ENCODE data around the gene MOB2. TPM values are rescaled to one million over a fixed set of nuclear protein-coding genes. Genes with fewer than 3 reads are reported as not detected.

Gene MOB2
- total and polyA plus RNA-seq, 11 donors, result 27.4 to 61.1 (median 44.7) TPM

DNA sequence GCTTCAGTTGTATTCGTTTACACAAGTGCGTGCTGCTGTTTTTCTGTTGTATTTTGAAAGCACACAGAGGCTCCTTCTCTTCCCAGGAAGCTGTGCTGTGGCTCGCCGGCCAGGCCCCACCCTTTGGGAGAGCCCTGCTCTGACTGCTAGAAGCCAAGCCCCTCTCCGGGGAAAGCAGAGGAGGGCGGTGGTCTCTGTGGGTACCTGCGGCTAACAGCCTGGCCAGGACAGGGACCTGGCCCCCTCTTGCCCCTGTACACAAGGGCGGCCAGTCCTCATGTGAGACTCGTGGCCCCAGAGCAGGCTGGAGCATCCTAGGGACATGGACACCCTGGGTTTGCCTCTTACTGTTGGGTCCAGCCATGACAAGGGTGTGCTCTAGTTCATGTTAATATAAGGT is 14.8 kb downstream of the MOB2 start:
- ATAC-seq, result no peak
- DNase-seq, result peak in 1 of 5 donors; percentile 9
- TF ChIP-seq POLR2A (IDR thresholded peaks at IDR 0.05), result no peak
- TF ChIP-seq, protein P1, sequence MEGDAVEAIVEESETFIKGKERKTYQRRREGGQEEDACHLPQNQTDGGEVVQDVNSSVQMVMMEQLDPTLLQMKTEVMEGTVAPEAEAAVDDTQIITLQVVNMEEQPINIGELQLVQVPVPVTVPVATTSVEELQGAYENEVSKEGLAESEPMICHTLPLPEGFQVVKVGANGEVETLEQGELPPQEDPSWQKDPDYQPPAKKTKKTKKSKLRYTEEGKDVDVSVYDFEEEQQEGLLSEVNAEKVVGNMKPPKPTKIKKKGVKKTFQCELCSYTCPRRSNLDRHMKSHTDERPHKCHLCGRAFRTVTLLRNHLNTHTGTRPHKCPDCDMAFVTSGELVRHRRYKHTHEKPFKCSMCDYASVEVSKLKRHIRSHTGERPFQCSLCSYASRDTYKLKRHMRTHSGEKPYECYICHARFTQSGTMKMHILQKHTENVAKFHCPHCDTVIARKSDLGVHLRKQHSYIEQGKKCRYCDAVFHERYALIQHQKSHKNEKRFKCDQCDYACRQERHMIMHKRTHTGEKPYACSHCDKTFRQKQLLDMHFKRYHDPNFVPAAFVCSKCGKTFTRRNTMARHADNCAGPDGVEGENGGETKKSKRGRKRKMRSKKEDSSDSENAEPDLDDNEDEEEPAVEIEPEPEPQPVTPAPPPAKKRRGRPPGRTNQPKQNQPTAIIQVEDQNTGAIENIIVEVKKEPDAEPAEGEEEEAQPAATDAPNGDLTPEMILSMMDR (IDR thresholded peaks at IDR 0.05), result no peak
- H3K27me3 ChIP-seq, result no peaks in the 10 kb centered on the region
- no peaks in the 10 kb centered on the region for H3K9me3 ChIP-seq
- intact Hi-C loops (cut with DNase I), result no loop called here
- H3K27ac ChIP-seq, result peak overlapping the region in 1 of 12 donors; percentile 11
- peaks cover 0 to 83% (median 74%) of the 10 kb centered on the region in 9 donors for H3K36me3 ChIP-seq
- peaks cover 0 to 14% (median 0%) of the 10 kb centered on the region in 12 donors for H3K4me1 ChIP-seq
- WGBS, 4 donors, result 79 to 90% (median 80%) methylated on average over 8 to 9 of the region's 9 CpGs
- H3K4me3 ChIP-seq, result no peak overlapping the region

DNA sequence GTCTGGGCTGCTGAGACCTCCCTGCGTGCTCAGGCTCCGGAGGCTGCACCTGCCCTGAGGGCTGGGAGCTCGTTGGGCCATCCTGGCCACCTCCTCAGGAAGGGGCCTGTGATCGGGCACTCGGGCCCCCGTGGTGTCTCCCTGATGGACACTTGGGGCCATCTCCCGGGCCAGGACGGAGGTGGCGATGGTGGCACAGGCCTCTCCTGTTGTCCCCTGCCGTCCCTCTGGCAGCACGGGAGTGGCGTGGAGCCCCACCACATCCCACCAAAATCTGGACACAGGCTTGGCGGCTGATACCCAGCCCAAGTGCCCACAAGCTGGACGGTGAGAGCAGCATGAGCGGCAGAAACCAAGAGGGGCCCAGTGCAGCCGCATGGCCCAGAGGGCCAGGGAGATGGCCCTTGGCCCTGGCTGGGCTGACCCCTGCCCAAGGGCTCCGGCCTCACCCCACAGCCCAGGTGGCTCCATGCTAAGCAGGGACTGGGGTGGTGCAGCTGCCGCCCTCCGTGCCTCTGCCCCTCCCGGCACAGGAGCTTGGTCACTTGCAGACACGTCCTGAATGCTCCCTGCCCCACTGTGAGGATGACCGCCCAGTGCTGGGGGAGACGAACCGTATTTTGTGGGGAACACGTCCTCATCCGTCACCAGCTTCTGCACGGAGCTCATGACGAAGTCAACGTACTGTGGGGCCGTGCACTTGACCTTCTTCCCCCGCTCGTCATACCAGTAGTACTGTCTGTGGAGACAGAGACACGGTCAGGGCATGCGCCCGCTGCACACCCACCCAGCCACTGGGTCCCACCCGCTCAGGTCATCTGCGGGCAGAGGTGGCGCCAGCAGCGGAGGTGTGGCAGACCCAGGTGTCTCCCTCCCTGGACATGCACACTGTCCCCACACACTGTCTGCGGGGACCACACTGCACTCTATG is 15.6 kb downstream of the MOB2 start:
- 93 to 96% (median 95%) methylated on average over 28 to 40 of the region's 40 CpGs for WGBS, 4 donors
- H3K27ac ChIP-seq, result no peak overlapping the region

DNA sequence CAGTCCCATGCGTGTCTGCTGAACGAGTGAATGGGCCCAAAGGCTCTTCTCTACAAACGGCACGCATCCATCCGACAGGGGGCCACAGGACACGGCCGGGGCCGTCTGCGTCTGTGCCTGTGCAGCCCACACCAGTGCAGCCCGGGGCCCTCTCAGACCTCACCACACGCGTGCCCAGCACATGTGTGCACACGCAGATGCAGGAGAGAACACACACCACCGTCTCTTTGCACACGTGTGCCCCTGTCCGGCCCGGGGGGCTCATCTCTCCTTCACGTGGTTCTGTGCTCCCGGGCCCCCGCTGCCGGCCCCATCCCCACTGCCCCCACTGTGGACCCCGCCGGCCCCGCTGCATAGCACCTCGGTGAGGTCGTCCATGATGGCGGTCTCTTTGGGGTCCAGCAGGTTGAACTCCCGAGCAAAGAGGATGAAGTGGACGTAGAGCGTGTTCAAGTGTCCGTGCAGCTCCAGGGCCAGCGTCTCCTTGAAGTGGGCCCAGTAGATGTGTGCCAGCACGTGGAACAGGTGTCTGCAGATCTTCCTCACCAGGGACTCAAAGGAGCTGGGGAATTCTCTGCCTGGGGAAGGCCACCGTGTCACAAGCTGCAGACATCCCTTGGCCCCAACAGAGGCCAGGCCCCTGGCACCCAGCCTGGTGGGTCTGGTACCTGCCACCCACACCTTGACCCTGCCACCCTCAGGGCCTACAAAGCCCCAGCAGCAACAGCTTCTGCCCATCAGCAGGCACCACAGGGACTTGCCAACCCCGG is 16.5 kb downstream of the MOB2 start:
- Histone ChIP-seq H3K27ac (no peak overlapping the region), H3K27me3 (no peaks in the 10 kb centered on the region), H3K9me3 (no peaks in the 10 kb centered on the region), H3K4me3 (no peak overlapping the region), H3K36me3 (peaks cover 0 to 71% (median 58%) of the 10 kb centered on the region in 9 donors), H3K4me1 (peaks cover 0 to 14% (median 0%) of the 10 kb centered on the region in 12 donors)
- intact Hi-C loops (cut with DNase I), result loop anchor here in 1 of 10 donors (5.0 kb wide), 1 partner anchor 47 kb away; no protein-coding TSS in a partner anchor
- WGBS, 4 donors, result 91 to 93% (median 92%) methylated on average over 30 to 35 of the region's 35 CpGs
- TF ChIP-seq POLR2A (IDR thresholded peaks at IDR 0.05), result no peak
- TF ChIP-seq, protein P1 (IDR thresholded peaks at IDR 0.05), result no peak
- DNase-seq, result peak in 3 of 5 donors; percentile 13 to 47 (median 18)
- ATAC-seq, result no peak

More for the DNA sequence above, 15.6 kb downstream of the MOB2 start:
- H3K36me3 ChIP-seq, result peaks cover 0 to 80% (median 66%) of the 10 kb centered on the region in 9 donors
- ATAC-seq, result no peak
- no peaks in the 10 kb centered on the region for H3K27me3 ChIP-seq
- TF ChIP-seq POLR2A (IDR thresholded peaks at IDR 0.05), result no peak
- TF ChIP-seq, protein P1 (IDR thresholded peaks at IDR 0.05), result no peak
- intact Hi-C loops (cut with DNase I), result no loop called here
- DNase-seq, result peak in 3 of 5 donors; percentile 14 to 55 (median 19)
- H3K4me3 ChIP-seq, result no peak overlapping the region
- peaks cover 0 to 14% (median 0%) of the 10 kb centered on the region in 12 donors for H3K4me1 ChIP-seq
- no peaks in the 10 kb centered on the region for H3K9me3 ChIP-seq
